ENCODE data around the gene WSCD2. TPM values are rescaled to one million over a fixed set of nuclear protein-coding genes. Genes with fewer than 3 reads are reported as not detected.

Gene WSCD2
- total RNA-seq, 1 donor from 2014 or later, result not detected

- Mint-ChIP-seq H3K27ac (no peak overlapping the region), H3K27me3 (ENCODE audit: insufficient read depth) (peaks cover 4% of the 10 kb centered on the region), H3K36me3 (ENCODE audit: low read depth) (no peaks in the 10 kb centered on the region), H3K4me1 (ENCODE audit: low read depth) (no peaks in the 10 kb centered on the region), H3K9me3 (peaks cover 1% of the 10 kb centered on the region), H3K4me3 (no peak overlapping the region)
- intact Hi-C loops (cut with micrococcal nuclease), result no loop called here
- DNase-seq (ENCODE audit: low spot score), result no peak
Observed at GRCh38 chr12:108266131-108266530, 137.0 kb downstream of the WSCD2 start.

DNA sequence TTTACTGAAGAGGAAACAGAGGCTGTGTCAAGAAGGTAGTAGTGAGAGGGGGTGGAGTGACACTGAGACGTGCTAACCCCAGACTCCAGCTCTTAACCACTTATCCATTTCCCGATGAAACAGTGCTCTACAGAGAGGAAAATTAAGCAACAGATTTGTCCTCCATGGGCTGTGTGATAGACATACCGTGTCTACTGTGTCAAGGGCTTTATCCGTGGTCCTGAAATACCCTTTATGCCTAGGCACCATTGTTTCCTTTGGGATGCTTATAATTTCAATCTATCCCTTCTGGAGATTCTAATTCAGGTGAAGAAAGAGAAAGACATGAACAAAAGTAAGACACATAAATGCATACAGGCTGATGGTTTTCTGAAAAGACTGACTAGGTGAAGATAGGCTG lies 138.4 kb downstream of the WSCD2 start:
- DNase-seq (ENCODE audit: low spot score), result no peak
- Mint-ChIP-seq H3K4me1 (ENCODE audit: low read depth) (no peaks in the 10 kb centered on the region), H3K9me3 (no peaks in the 10 kb centered on the region), H3K4me3 (no peak overlapping the region), H3K27me3 (ENCODE audit: insufficient read depth) (peaks cover 4% of the 10 kb centered on the region), H3K36me3 (ENCODE audit: low read depth) (no peaks in the 10 kb centered on the region), H3K27ac (no peak overlapping the region)
- intact Hi-C loops (cut with micrococcal nuclease), result no loop called here

DNA sequence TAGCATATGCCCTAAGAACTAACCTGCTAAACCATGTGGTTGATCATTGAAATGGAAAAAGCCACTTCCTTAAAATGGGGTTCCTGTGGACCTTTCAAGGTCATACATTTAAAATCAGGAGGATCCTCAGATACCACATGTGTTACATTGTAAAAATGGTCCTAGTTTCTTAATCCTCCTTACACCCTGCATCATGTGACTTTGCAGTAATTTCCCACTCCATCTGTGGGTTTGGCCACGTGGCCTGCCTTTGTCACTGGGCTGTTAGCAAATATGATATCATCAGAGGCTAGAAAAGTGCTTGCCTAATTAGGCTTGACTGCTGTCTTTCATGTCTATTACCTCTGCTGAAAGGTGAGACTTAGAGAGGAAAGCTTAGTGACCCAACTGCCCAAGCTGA lies 139.3 kb downstream of the WSCD2 start:
- intact Hi-C loops (cut with micrococcal nuclease), result no loop called here
- H3K36me3 Mint-ChIP-seq (ENCODE audit: low read depth), result no peaks in the 10 kb centered on the region
- peaks cover 4% of the 10 kb centered on the region for H3K27me3 Mint-ChIP-seq (ENCODE audit: insufficient read depth)
- no peak overlapping the region for H3K4me3 Mint-ChIP-seq
- no peak for DNase-seq (ENCODE audit: low spot score)
- no peak overlapping the region for H3K27ac Mint-ChIP-seq
- H3K9me3 Mint-ChIP-seq, result no peaks in the 10 kb centered on the region
- no peaks in the 10 kb centered on the region for H3K4me1 Mint-ChIP-seq (ENCODE audit: low read depth)

- intact Hi-C loops (cut with micrococcal nuclease), result no loop called here
- Mint-ChIP-seq H3K36me3 (ENCODE audit: low read depth) (no peaks in the 10 kb centered on the region), H3K4me3 (no peak overlapping the region), H3K27me3 (ENCODE audit: insufficient read depth) (peaks cover 4% of the 10 kb centered on the region), H3K9me3 (no peaks in the 10 kb centered on the region), H3K4me1 (ENCODE audit: low read depth) (no peaks in the 10 kb centered on the region), H3K27ac (no peak overlapping the region)
- DNase-seq (ENCODE audit: low spot score), result no peak
Observed at GRCh38 chr12:108269224-108269623, 140.1 kb downstream of the WSCD2 start.

DNA sequence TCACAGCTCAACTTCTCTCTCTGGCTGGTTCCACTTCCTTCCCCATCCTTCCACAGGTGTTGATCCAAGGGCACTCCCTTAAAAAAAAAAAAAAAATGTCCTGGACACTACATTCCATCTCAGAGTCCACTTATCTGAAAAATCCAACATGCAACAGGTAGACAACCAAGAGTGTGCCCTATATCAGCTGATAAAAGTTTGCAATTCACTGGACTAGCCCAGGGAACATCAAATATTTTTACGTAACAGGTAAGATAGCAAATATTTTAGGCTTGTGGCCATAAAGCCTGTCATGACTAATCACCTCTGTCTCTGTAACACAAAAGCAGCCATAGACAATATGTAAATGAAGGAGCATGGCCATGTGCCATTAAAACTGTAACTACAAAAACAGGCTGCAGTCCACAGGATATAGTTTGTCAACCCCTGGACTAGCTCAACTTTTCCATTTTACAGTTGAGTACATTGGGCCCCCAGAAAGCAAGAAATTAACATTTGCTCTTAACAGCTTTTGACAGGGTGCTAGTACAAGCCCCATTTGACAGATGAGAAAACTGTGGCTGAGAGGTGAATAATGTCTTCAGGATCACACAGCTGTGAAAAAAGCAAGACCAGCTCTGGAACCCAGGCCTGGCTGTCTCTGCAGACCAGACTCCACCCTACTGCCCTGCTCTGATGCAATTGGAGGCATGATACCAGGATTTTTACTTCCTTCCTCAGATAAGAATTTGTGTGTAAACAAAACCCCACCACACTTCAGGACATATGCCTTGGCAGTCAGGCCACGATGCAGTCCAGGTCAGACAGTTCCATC lies 141.2 kb downstream of the WSCD2 start:
- H3K36me3 Mint-ChIP-seq (ENCODE audit: low read depth), result no peaks in the 10 kb centered on the region
- no peak for DNase-seq (ENCODE audit: low spot score)
- intact Hi-C loops (cut with micrococcal nuclease), result no loop called here

GRCh38 chr12:108270849-108271143 lies 141.7 kb downstream of the WSCD2 start:
- no peak for DNase-seq (ENCODE audit: low spot score)
- Mint-ChIP-seq H3K27ac (no peak overlapping the region), H3K36me3 (ENCODE audit: low read depth) (no peaks in the 10 kb centered on the region), H3K9me3 (no peaks in the 10 kb centered on the region), H3K27me3 (ENCODE audit: insufficient read depth) (peaks cover 4% of the 10 kb centered on the region), H3K4me3 (no peak overlapping the region), H3K4me1 (ENCODE audit: low read depth) (no peaks in the 10 kb centered on the region)
- intact Hi-C loops (cut with micrococcal nuclease), result no loop called here

More for the DNA sequence above, 141.2 kb downstream of the WSCD2 start:
- Mint-ChIP-seq H3K4me1 (ENCODE audit: low read depth) (no peaks in the 10 kb centered on the region), H3K4me3 (no peak overlapping the region), H3K27ac (no peak overlapping the region), H3K27me3 (ENCODE audit: insufficient read depth) (peaks cover 4% of the 10 kb centered on the region), H3K9me3 (no peaks in the 10 kb centered on the region)

DNA sequence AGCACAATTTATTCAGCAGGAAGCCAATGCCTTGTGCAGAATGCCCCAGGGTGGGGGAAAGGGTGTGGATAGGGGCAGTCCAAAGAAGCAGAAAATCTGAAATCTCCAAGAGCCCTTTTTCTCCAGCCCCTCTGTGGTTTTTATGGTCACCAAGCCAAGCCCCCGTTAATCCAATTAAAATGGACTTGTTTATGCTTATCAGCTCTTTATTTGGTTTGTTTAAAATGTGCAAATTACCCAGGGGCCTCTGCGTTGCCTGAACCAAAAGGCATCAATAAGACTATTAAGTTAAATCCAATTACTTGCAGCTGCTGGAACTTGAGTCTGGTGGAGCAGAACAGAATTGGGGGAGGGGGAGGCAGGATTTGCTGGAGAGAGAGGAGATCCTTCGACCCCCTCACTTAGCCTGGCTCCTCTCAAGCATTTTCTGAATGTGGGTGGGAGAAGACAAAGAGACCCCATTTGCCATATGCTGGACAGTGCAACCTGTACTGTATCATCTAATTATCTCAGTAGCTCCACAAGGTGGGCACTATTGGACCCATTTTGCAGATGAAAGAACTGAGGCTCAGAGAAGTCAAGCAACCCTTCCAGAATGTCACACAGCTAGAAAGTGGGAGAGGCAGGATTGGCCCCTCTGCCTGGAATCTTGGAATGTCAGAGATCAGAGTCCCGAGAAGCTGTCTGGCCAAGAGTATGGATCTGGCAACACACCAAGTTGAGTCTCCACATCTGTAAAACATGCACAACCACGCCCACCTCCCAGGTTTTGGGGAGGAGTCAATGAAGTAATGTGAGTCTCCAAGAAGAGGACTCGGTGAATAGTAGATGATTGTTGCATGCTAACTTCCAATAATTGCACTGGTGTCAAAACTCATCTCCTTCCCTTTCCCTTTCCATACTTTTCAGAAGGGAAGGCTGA lies 143.1 kb downstream of the WSCD2 start:
- H3K4me3 Mint-ChIP-seq, result no peak overlapping the region
- no peak overlapping the region for H3K27ac Mint-ChIP-seq
- no peaks in the 10 kb centered on the region for H3K9me3 Mint-ChIP-seq
- intact Hi-C loops (cut with micrococcal nuclease), result no loop called here
- H3K27me3 Mint-ChIP-seq (ENCODE audit: insufficient read depth), result peaks cover 4% of the 10 kb centered on the region
- no peaks in the 10 kb centered on the region for H3K4me1 Mint-ChIP-seq (ENCODE audit: low read depth)
- H3K36me3 Mint-ChIP-seq (ENCODE audit: low read depth), result no peaks in the 10 kb centered on the region
- DNase-seq (ENCODE audit: low spot score), result no peak

DNA sequence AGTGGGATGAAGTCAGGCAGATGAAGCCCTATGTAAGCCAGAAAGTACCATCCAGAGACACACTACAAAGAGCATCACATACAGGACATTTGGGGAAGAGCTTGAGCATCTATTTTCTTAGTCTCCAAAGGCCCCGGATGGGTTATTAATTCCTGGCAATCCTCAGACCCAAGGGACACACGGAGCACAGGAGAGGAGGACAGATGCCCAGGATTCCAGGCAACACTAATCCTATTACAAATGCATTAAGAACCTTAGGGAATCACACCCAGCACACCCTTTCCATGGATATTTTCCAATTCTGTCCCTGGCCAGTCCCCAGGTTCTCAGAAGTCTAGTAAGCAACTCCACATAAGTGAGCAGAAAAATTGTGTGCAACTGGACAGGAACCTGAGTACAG lies 144.1 kb downstream of the WSCD2 start:
- H3K9me3 Mint-ChIP-seq, result no peaks in the 10 kb centered on the region
- H3K4me1 Mint-ChIP-seq (ENCODE audit: low read depth), result no peaks in the 10 kb centered on the region
- no peak overlapping the region for H3K27ac Mint-ChIP-seq
- no peak overlapping the region for H3K4me3 Mint-ChIP-seq
- intact Hi-C loops (cut with micrococcal nuclease), result no loop called here
- no peaks in the 10 kb centered on the region for H3K36me3 Mint-ChIP-seq (ENCODE audit: low read depth)
- no peak for DNase-seq (ENCODE audit: low spot score)
- peaks cover 2% of the 10 kb centered on the region for H3K27me3 Mint-ChIP-seq (ENCODE audit: insufficient read depth)

DNA sequence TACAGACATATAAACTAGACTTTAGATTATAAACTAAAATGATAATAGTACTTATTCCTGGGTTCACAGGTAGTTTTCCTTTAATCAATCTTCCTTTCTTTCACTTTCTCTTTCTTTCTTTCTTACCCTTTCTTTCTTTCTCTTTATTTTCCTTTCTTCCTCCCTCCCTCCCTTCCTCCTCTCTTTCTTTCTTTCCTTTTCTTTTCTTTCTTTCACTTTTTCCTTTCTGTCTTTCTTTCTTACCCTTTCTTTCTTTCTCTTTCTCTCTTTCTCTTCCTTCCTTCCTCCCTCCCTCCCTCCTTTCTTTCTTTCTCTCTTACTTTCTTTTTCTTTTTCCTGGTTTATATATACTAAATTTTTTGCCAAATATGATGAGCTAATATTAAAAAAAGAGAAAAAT lies 148.5 kb downstream of the WSCD2 start:
- H3K27ac Mint-ChIP-seq, result no peak overlapping the region
- no peaks in the 10 kb centered on the region for H3K9me3 Mint-ChIP-seq
- H3K4me1 Mint-ChIP-seq (ENCODE audit: low read depth), result peaks cover 2% of the 10 kb centered on the region
- no peak overlapping the region for H3K4me3 Mint-ChIP-seq
- intact Hi-C loops (cut with micrococcal nuclease), result no loop called here
- no peak for DNase-seq (ENCODE audit: low spot score)
- peaks cover 1% of the 10 kb centered on the region for H3K27me3 Mint-ChIP-seq (ENCODE audit: insufficient read depth)
- no peaks in the 10 kb centered on the region for H3K36me3 Mint-ChIP-seq (ENCODE audit: low read depth)

DNA sequence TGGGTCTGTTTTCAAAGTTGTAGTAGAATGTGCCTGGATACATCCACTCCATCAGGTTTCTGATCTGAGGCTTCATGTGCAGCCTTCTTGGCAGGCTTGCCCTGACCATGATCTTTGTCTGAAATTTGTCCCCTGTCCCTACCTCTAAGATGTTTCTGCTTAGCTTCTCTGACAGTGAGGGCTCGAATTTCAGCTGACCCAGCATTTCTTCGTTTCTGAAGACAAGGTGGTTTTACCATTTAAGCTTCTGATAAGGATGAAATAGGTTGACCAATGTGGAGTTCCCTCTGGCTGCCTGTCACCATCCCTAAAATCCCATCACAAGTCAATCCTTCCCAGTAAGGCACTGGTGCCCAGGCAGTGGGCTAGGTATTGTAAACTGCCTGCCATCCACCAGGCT lies 153.1 kb downstream of the WSCD2 start:
- Mint-ChIP-seq H3K4me3 (no peak overlapping the region), H3K27ac (no peak overlapping the region)

GRCh38 chr12:108282676-108283075 lies 153.6 kb downstream of the WSCD2 start:
- Mint-ChIP-seq H3K4me3 (no peak overlapping the region), H3K4me1 (ENCODE audit: low read depth) (peaks cover 4% of the 10 kb centered on the region), H3K9me3 (peaks cover 6% of the 10 kb centered on the region), H3K27ac (no peak overlapping the region), H3K36me3 (ENCODE audit: low read depth) (no peaks in the 10 kb centered on the region), H3K27me3 (ENCODE audit: insufficient read depth) (peaks cover 1% of the 10 kb centered on the region)
- intact Hi-C loops (cut with micrococcal nuclease), result no loop called here
- no peak for DNase-seq (ENCODE audit: low spot score)

More for the DNA sequence above, 153.1 kb downstream of the WSCD2 start:
- H3K4me1 Mint-ChIP-seq (ENCODE audit: low read depth), result peaks cover 4% of the 10 kb centered on the region
- H3K27me3 Mint-ChIP-seq (ENCODE audit: insufficient read depth), result peaks cover 1% of the 10 kb centered on the region
- no peaks in the 10 kb centered on the region for H3K36me3 Mint-ChIP-seq (ENCODE audit: low read depth)
- DNase-seq (ENCODE audit: low spot score), result no peak
- peaks cover 3% of the 10 kb centered on the region for H3K9me3 Mint-ChIP-seq
- intact Hi-C loops (cut with micrococcal nuclease), result no loop called here

DNA sequence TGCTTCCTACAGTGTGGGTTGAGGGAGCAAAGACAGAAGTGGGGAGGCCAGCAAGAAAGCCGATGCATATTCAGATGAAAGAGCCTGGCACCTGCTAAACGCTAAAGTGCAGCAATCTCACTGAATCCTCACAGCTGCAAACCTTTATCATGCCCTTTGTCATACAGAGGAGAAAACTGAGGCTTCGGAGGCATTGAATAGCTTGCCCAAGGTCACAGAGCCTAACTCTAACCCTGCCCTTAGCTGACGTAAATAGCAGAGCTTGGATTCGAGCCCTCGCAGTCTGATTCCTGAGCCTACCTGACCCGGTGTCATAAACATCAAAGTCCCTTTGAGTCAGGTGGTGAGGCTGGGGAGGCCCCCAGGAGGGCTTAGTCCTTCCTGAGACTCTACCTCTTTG lies 155.1 kb downstream of the WSCD2 start:
- H3K27me3 Mint-ChIP-seq (ENCODE audit: insufficient read depth), result peaks cover 1% of the 10 kb centered on the region
- H3K4me1 Mint-ChIP-seq (ENCODE audit: low read depth), result peaks cover 4% of the 10 kb centered on the region
- intact Hi-C loops (cut with micrococcal nuclease), result no loop called here
- no peaks in the 10 kb centered on the region for H3K36me3 Mint-ChIP-seq (ENCODE audit: low read depth)
- H3K27ac Mint-ChIP-seq, result no peak overlapping the region
- H3K9me3 Mint-ChIP-seq, result peaks cover 6% of the 10 kb centered on the region
- no peak for DNase-seq (ENCODE audit: low spot score)
- H3K4me3 Mint-ChIP-seq, result no peak overlapping the region

GRCh38 chr12:108285016-108285415 lies 155.9 kb downstream of the WSCD2 start:
- H3K4me1 Mint-ChIP-seq (ENCODE audit: low read depth), result peaks cover 4% of the 10 kb centered on the region
- no peaks in the 10 kb centered on the region for H3K36me3 Mint-ChIP-seq (ENCODE audit: low read depth)
- H3K27ac Mint-ChIP-seq, result no peak overlapping the region
- H3K4me3 Mint-ChIP-seq, result no peak overlapping the region
- intact Hi-C loops (cut with micrococcal nuclease), result no loop called here
- H3K27me3 Mint-ChIP-seq (ENCODE audit: insufficient read depth), result no peaks in the 10 kb centered on the region
- no peak for DNase-seq (ENCODE audit: low spot score)
- H3K9me3 Mint-ChIP-seq, result peaks cover 6% of the 10 kb centered on the region
